Nephron progenitor cell (in vitro differentiated cells): ENCODE data around the gene CAMK1D.

Source experiments
- DNase-seq: peaks from one replicate; pipeline ENCODE4 v3.0.0; 2021
- H3K27ac Mint-ChIP-seq: 2 replicates; pipeline ENCODE4 v1.8.0; 2021; ENCODE audit warnings: mild to moderate bottlenecking, moderate library complexity, mixed read lengths
- H3K27me3 Mint-ChIP-seq: 2 replicates; pipeline ENCODE4 v1.8.0; 2021; ENCODE audit warnings: mild to moderate bottlenecking, low read depth, mixed read lengths; ENCODE audit not compliant: poor library complexity
- H3K36me3 Mint-ChIP-seq: 2 replicates; pipeline ENCODE4 v1.8.0; 2021; ENCODE audit warnings: low read depth, mixed read lengths
- H3K4me1 Mint-ChIP-seq: 2 replicates; pipeline ENCODE4 v1.8.0; 2021; ENCODE audit warnings: mixed read lengths
- H3K4me3 Mint-ChIP-seq: 2 replicates; pipeline ENCODE4 v1.8.0; 2021; ENCODE audit warnings: mild to moderate bottlenecking, moderate library complexity, mixed read lengths
- H3K9me3 Mint-ChIP-seq: 2 replicates; pipeline ENCODE4 v1.8.0; 2021; ENCODE audit warnings: mild to moderate bottlenecking, moderate library complexity, mixed read lengths
- TF ChIP-seq, protein P1 (sequence below): fragments of 200-600 bp; sonication (generic); IDR thresholded peaks from 2 replicates; pipeline ENCODE4 v1.5.0; 2021; ENCODE audit warnings: antibody characterized with exemption

Gene CAMK1D

DNA sequence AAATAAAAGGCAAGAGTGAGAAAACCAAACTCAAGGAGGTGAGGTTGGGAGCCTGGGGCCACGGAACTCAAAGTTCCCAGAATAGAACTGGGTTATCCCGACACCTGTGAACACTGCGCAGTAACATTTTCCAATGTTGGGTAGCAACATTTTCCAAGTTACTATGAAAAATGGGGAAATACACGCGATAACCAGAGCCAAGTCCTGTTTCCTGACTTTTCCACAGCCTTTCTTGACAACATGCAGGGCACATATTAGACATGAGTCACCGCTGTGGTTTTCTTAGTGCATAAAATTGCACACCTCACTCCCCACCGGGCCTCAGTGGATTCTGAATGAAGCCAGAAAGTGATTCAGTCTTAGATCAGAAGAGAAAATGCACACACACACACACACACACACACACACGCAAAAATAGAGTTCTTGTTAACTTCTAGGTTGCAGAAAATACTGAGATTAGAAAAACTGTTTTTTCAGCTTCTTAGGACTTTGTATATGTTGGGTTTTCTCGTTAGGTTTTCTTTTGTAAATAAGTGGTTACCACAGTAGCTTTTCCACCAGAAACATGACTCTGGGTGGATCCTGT lies 70.0 kb downstream of the CAMK1D start:
- Mint-ChIP-seq H3K4me1 (no peaks in the 10 kb centered on the region), H3K36me3 (no peaks in the 10 kb centered on the region), H3K9me3 (no peaks in the 10 kb centered on the region), H3K4me3 (no peak overlapping the region), H3K27me3 (no peaks in the 10 kb centered on the region), H3K27ac (no peak overlapping the region)
- TF ChIP-seq, protein P1, sequence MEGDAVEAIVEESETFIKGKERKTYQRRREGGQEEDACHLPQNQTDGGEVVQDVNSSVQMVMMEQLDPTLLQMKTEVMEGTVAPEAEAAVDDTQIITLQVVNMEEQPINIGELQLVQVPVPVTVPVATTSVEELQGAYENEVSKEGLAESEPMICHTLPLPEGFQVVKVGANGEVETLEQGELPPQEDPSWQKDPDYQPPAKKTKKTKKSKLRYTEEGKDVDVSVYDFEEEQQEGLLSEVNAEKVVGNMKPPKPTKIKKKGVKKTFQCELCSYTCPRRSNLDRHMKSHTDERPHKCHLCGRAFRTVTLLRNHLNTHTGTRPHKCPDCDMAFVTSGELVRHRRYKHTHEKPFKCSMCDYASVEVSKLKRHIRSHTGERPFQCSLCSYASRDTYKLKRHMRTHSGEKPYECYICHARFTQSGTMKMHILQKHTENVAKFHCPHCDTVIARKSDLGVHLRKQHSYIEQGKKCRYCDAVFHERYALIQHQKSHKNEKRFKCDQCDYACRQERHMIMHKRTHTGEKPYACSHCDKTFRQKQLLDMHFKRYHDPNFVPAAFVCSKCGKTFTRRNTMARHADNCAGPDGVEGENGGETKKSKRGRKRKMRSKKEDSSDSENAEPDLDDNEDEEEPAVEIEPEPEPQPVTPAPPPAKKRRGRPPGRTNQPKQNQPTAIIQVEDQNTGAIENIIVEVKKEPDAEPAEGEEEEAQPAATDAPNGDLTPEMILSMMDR = no peak
- no peak for DNase-seq

DNA sequence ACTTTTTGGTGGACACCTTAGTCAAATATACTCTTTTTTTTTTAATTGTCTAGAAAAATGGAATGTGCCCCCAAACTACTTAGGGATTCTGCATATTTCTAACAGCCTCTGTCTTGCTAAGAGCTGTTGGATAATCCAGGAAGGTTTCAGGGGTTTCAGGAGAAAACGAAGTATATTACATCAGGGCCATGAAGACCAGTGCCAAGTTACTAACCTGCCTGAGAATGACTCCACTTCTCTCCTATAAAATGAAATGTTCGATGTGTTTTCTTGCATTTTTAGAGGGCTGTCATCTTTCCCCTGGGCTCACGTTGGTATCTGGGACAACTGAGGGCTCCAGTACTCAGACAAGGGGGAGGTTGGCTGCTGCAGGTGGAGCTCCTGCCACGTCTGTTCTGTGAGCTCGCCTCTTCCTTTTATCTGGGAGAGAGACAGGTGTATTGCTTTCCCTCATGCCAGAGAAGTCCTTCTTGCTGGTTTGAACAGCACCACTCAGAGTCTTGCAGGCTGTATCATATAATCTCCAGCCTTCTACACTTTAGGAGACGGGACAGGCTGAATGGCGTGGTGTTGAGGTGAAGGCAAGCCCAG lies 71.3 kb downstream of the CAMK1D start:
- Mint-ChIP-seq H3K36me3 (no peaks in the 10 kb centered on the region), H3K27ac (no peak overlapping the region), H3K4me1 (no peaks in the 10 kb centered on the region), H3K9me3 (no peaks in the 10 kb centered on the region), H3K27me3 (no peaks in the 10 kb centered on the region), H3K4me3 (no peak overlapping the region)
- TF ChIP-seq, protein P1 = no peak
- DNase-seq = no peak

DNA sequence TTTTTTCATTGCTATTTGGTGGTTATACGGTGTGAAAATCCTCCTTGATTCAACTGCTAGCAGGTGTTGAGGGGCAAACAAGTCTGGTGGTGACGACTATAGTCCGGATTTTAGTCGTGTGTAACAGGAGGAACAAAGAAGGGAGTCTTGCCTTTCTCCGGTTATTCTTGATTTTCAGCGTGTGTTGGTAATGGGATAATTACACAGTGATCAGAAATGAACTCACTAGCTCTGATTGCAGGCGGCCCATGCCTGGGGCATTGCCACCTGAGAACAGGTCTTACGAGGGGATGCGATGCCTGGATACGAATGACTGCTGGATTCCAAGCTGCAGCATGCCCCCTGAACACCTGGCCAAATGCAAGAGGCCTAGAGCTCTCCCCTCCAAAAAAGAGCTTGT lies 72.8 kb downstream of the CAMK1D start:
- Mint-ChIP-seq H3K27ac (no peak overlapping the region), H3K4me1 (no peaks in the 10 kb centered on the region), H3K9me3 (no peaks in the 10 kb centered on the region), H3K4me3 (no peak overlapping the region), H3K36me3 (no peaks in the 10 kb centered on the region), H3K27me3 (no peaks in the 10 kb centered on the region)
- no peak for DNase-seq
- TF ChIP-seq, protein P1 = no peak

DNA sequence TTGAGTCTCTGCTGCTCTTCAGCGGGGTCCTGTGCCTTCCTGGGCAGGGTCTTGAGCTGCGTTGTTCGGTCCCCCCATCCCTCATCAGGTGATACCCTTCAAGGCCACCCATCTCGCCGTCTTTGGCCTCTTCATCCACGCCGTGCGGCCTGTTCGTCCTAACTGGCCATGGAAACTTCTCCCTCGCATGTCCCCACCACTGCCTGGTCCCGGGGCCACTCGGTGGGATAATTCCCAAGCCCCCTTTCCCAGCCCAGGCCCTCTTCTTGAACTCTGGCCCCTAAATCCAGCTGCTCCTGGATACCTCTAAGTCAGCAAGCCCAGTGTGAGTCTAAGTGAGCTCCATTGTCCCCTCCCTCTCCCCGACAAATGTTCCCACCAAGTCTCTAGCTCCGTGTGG lies 74.5 kb downstream of the CAMK1D start:
- Mint-ChIP-seq H3K36me3 (no peaks in the 10 kb centered on the region), H3K27ac (peak overlapping the region; percentile 28), H3K27me3 (peaks cover 3% of the 10 kb centered on the region), H3K9me3 (no peaks in the 10 kb centered on the region), H3K4me1 (no peaks in the 10 kb centered on the region), H3K4me3 (no peak overlapping the region)
- TF ChIP-seq, protein P1 = no peak
- no peak for DNase-seq

DNA sequence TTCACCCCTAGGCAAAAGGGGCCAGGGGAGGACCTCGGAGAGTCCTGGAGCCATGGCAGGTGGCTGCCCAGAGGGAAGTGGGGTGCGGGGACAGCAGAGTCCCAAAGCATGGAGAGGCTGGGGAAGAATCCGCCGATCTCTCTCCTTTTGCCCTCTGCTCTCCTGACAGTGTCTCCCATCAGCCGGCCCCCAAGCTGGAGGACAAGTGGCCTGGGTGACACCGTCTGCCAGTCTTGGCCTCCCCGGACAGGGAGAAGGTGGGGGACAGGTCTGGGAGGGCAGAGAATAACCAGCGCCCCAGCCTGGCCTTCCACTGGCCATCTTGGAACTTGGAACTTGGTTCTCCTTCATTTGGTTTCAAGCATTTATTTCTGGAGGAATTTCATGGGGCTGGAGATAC lies 77.9 kb downstream of the CAMK1D start:
- Mint-ChIP-seq H3K27me3 (peaks cover 3% of the 10 kb centered on the region), H3K27ac (no peak overlapping the region), H3K36me3 (no peaks in the 10 kb centered on the region), H3K9me3 (no peaks in the 10 kb centered on the region), H3K4me3 (no peak overlapping the region), H3K4me1 (peaks cover 22% of the 10 kb centered on the region)
- no peak for DNase-seq
- TF ChIP-seq, protein P1 = no peak

DNA sequence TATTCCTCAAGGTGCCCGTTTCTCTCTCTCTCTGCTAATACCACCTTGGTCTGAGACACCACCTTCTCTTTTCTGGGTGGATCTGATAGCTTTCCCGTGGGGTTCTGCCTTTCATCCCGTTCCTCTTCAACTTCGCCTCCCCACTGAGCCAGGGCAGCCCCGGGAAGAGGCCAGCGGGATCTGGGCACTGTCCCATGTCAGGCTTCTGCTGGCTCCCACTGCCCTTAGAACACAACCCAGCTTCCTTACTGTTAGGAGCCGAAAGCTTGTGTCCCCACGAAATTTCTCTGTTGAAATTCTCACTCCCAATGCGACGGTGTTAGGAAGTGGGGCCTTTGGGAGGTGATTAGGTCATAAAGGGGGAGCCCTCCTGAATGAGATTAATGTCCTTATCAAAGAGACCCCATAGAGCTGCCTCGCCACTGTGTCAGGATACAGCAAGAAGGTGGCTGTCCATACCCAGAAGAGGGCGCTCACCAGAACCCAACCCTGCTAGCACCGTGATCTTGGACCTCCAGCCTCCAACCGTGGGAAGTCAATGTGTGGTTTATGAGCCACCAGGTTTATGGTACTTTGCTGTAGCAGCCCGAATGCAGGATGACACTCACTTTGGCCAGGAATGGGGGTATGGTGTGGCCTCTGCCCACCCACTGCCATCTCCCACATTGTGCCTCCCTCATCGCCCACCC lies 79.2 kb downstream of the CAMK1D start:
- DNase-seq = no peak
- H3K27me3 Mint-ChIP-seq = peaks cover 7% of the 10 kb centered on the region
- peak overlapping the region; percentile 61 for H3K27ac Mint-ChIP-seq
- no peak overlapping the region for H3K4me3 Mint-ChIP-seq
- TF ChIP-seq, protein P1 = no peak
- no peaks in the 10 kb centered on the region for H3K36me3 Mint-ChIP-seq
- peaks cover 22% of the 10 kb centered on the region for H3K4me1 Mint-ChIP-seq
- no peaks in the 10 kb centered on the region for H3K9me3 Mint-ChIP-seq
